ENCODE measurements around the gene MACROD1. TPM values are rescaled to one million over a fixed set of nuclear protein-coding genes. Genes with fewer than 3 reads are reported as not detected.
A peak's percentile ranks its signal among the peaks of the same experiment; 100 is the strongest.

The MACROD1 gene
- total RNA-seq, 1 donor from 2014 or later, result 29.6 TPM

GRCh38 chr11:64038500-64038899 is 127.4 kb downstream of the MACROD1 start:
- Mint-ChIP-seq H3K4me3 (ENCODE audit: unreplicated experiment) (no peak overlapping the region), H3K4me1 (ENCODE audit: unreplicated experiment) (peaks cover 8% of the 10 kb centered on the region), H3K36me3 (ENCODE audit: unreplicated experiment) (no peaks in the 10 kb centered on the region), H3K9me3 (ENCODE audit: unreplicated experiment) (no peaks in the 10 kb centered on the region), H3K27me3 (ENCODE audit: unreplicated experiment) (peaks cover 11% of the 10 kb centered on the region), H3K27ac (ENCODE audit: unreplicated experiment) (no peak overlapping the region)
- TF ChIP-seq CTCF (IDR thresholded peaks at IDR 0.05), result no peak
- DNase-seq (ENCODE audit: extremely low spot score, unreplicated experiment), result no peak

- Mint-ChIP-seq H3K36me3 (ENCODE audit: unreplicated experiment) (no peaks in the 10 kb centered on the region), H3K27ac (ENCODE audit: unreplicated experiment) (no peak overlapping the region), H3K4me1 (ENCODE audit: unreplicated experiment) (peaks cover 13% of the 10 kb centered on the region), H3K4me3 (ENCODE audit: unreplicated experiment) (no peak overlapping the region), H3K27me3 (ENCODE audit: unreplicated experiment) (peaks cover 14% of the 10 kb centered on the region), H3K9me3 (ENCODE audit: unreplicated experiment) (no peaks in the 10 kb centered on the region)
- no peak for DNase-seq (ENCODE audit: extremely low spot score, unreplicated experiment)
- no peak for TF ChIP-seq CTCF (IDR thresholded peaks at IDR 0.05)
Measured at GRCh38 chr11:64037027-64037634, 128.8 kb downstream of the MACROD1 start.

GRCh38 chr11:64036087-64037026 is 129.6 kb downstream of the MACROD1 start:
- no peak for DNase-seq (ENCODE audit: extremely low spot score, unreplicated experiment)
- Mint-ChIP-seq H3K9me3 (ENCODE audit: unreplicated experiment) (no peaks in the 10 kb centered on the region), H3K4me1 (ENCODE audit: unreplicated experiment) (peaks cover 13% of the 10 kb centered on the region), H3K27me3 (ENCODE audit: unreplicated experiment) (peaks cover 14% of the 10 kb centered on the region), H3K4me3 (ENCODE audit: unreplicated experiment) (no peak overlapping the region), H3K27ac (ENCODE audit: unreplicated experiment) (no peak overlapping the region), H3K36me3 (ENCODE audit: unreplicated experiment) (no peaks in the 10 kb centered on the region)
- peak; percentile 10 for TF ChIP-seq CTCF (IDR thresholded peaks at IDR 0.05)

GRCh38 chr11:64035576-64035975 is 130.3 kb downstream of the MACROD1 start, which contains the start of gene FLRT1:
Gene FLRT1 (plus strand): TSS chr11:64035931. CDS start chr11:64116268, 80,337 bp downstream.
- no peak within 1 kb of the TSS for H3K27ac Mint-ChIP-seq (ENCODE audit: unreplicated experiment)
- H3K4me1 Mint-ChIP-seq (ENCODE audit: unreplicated experiment), result peaks cover 13% of the 10 kb centered on the region
- peaks cover 14% of the 10 kb centered on the region for H3K27me3 Mint-ChIP-seq (ENCODE audit: unreplicated experiment)
- H3K4me3 Mint-ChIP-seq (ENCODE audit: unreplicated experiment), result peak within 1 kb of the TSS; percentile 71
- no peaks in the 10 kb centered on the region for H3K9me3 Mint-ChIP-seq (ENCODE audit: unreplicated experiment)
- no peak for TF ChIP-seq CTCF (IDR thresholded peaks at IDR 0.05)
- H3K36me3 Mint-ChIP-seq (ENCODE audit: unreplicated experiment), result no peaks in the 10 kb centered on the region
- DNase-seq (ENCODE audit: extremely low spot score, unreplicated experiment), result no peak

GRCh38 chr11:64035081-64035524 is 130.8 kb downstream of the MACROD1 start:
- H3K4me1 Mint-ChIP-seq (ENCODE audit: unreplicated experiment), result peaks cover 15% of the 10 kb centered on the region
- H3K9me3 Mint-ChIP-seq (ENCODE audit: unreplicated experiment), result no peaks in the 10 kb centered on the region
- no peak for TF ChIP-seq CTCF (IDR thresholded peaks at IDR 0.05)
- no peak for DNase-seq (ENCODE audit: extremely low spot score, unreplicated experiment)
- H3K36me3 Mint-ChIP-seq (ENCODE audit: unreplicated experiment), result no peaks in the 10 kb centered on the region
- no peak overlapping the region for H3K27ac Mint-ChIP-seq (ENCODE audit: unreplicated experiment)
- H3K27me3 Mint-ChIP-seq (ENCODE audit: unreplicated experiment), result peaks cover 14% of the 10 kb centered on the region
- peak overlapping the region; percentile 71 for H3K4me3 Mint-ChIP-seq (ENCODE audit: unreplicated experiment)

All from osteocyte (in vitro differentiated cells).